ENCODE data around the gene METAP1D. TPM values are rescaled to one million over a fixed set of nuclear protein-coding genes. Genes with fewer than 3 reads are reported as not detected.
A peak's percentile ranks its signal among the peaks of the same experiment; 100 is the strongest.

METAP1D gene
- total RNA-seq, 4 donors from 2014 or later, result 0.75 to 6.4 (median 3.6) TPM

DNA sequence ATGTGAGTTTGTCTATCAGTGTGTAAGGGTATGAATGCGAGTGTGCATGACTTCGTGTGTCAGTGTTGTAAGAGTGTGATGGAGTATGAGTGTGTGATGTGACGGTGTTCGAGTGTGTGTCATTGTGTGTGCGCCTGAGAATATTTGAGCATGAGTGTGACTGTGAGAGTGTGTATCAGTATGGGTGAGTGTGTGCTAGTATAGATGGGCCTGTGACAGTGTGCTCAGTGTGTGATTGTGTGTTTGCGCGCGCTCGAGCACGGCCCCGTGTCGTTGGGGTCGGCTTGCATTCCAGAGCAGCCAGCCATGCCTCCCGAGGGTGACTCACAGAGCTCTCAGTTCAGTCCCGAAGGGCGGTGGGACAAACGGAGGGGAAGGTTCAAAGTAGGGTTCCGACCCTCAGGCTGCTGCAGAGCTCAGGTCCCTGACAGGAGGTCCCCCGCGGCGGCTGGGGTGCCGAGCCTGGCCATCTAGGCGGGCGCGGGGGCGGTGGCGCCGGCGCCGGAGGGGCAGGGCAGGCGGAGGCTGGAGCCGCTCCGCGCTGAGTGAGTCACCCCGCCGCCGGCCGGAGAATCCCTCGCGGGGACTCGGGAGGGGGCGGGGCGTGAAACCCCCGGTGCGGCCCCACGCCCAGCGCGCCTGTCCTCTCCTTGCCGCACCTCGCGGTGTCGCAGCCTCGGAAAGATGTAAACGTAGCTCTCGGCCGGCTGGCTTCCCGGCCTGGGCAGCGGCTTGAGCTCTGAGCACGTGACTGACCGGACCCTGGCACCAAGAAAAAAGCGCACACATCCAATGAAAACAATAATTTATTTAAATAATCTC lies 99.1 kb downstream of the METAP1D start:
- Histone ChIP-seq H3K4me3 (peak overlapping the region in 2 of 4 donors; percentile 14 to 36), H3K4me1 (peaks cover 47 to 85% (median 78%) of the 10 kb centered on the region in 4 donors), H3K9me3 (no peaks in the 10 kb centered on the region), H3K27me3 (peaks cover 100% of the 10 kb centered on the region), H3K36me3 (no peaks in the 10 kb centered on the region), H3K27ac (no peak overlapping the region)
- intact Hi-C loops (cut with DNase I; ENCODE audit: low total_unique reads), result no loop called here
- in situ Hi-C loops (cut with MboI; ENCODE audit: low pct_ligation_motif_present in 1 of 4, low pct_unique_long_range_greater_than_20kb in 1 of 4, low sequenced_read_pairs in 3 of 4), result no loop called here
- peak; percentile 34 for DNase-seq
- TF ChIP-seq, protein P1, sequence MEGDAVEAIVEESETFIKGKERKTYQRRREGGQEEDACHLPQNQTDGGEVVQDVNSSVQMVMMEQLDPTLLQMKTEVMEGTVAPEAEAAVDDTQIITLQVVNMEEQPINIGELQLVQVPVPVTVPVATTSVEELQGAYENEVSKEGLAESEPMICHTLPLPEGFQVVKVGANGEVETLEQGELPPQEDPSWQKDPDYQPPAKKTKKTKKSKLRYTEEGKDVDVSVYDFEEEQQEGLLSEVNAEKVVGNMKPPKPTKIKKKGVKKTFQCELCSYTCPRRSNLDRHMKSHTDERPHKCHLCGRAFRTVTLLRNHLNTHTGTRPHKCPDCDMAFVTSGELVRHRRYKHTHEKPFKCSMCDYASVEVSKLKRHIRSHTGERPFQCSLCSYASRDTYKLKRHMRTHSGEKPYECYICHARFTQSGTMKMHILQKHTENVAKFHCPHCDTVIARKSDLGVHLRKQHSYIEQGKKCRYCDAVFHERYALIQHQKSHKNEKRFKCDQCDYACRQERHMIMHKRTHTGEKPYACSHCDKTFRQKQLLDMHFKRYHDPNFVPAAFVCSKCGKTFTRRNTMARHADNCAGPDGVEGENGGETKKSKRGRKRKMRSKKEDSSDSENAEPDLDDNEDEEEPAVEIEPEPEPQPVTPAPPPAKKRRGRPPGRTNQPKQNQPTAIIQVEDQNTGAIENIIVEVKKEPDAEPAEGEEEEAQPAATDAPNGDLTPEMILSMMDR (IDR thresholded peaks at IDR 0.05), result no peak
- TF ChIP-seq POLR2AphosphoS5 (IDR thresholded peaks at IDR 0.05), result peak in 1 of 3 donors; percentile 40
- 8 to 12% methylated on average over 11 to 31 of the region's 61 CpGs for WGBS, 2 donors (ENCODE audit: low coverage in 1 of 2)

DNA sequence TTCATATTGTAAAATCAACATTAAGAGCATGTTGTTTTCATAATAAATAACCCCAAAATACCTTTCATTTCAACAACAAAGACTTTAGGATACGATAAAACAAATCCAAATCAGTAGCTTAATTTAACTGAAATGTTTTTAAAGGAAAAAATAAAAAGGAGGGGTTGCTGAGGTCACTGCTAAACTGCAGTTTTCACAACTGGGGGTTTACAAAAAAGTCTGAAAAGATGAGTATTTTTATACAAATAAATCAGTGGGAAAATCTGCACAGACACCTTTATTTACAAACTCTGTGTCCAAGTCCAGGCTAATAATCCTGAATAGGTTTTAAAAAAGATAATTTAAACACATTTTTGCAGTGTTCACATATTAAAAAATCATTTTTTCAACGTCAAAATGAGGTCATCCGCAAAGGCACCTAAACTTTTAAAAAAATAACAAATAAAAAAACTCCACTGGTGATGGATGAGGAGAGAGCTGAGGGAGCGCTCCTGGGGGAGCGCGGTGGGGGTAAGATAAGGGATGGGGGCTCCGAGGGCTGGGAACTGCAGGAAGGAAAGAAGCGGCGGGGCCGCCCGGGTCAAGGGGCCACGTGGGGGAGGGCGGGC lies 99.8 kb downstream of the METAP1D start:
- intact Hi-C loops (cut with DNase I; ENCODE audit: low total_unique reads), result loop anchor here (5.0 to 10.0 kb wide), 2 partner anchors 395 to 1303 kb away; no protein-coding TSS in a partner anchor
- peak overlapping the region in 1 of 4 donors; percentile 36 for H3K4me3 ChIP-seq
- in situ Hi-C loops (cut with MboI; ENCODE audit: low pct_ligation_motif_present in 1 of 4, low pct_unique_long_range_greater_than_20kb in 1 of 4, low sequenced_read_pairs in 3 of 4), result loop anchor here (10.0 to 25.0 kb wide), 4 partner anchors 287 to 512 kb away; no protein-coding TSS in a partner anchor
- no peaks in the 10 kb centered on the region for H3K36me3 ChIP-seq
- no peak overlapping the region for H3K27ac ChIP-seq
- WGBS, 2 donors (ENCODE audit: low coverage in 1 of 2), result 4 to 7% methylated on average over 5 to 13 of the region's 13 CpGs
- TF ChIP-seq EP300 (IDR thresholded peaks at IDR 0.05; ENCODE audit: low read depth) (no peak), POLR2AphosphoS5 (IDR thresholded peaks at IDR 0.05) (peak in 1 of 3 donors; percentile 3)
- H3K9me3 ChIP-seq, result no peaks in the 10 kb centered on the region
- H3K27me3 ChIP-seq, result peaks cover 100% of the 10 kb centered on the region
- peaks cover 44 to 83% (median 75%) of the 10 kb centered on the region in 4 donors for H3K4me1 ChIP-seq
- DNase-seq, result no peak

DNA sequence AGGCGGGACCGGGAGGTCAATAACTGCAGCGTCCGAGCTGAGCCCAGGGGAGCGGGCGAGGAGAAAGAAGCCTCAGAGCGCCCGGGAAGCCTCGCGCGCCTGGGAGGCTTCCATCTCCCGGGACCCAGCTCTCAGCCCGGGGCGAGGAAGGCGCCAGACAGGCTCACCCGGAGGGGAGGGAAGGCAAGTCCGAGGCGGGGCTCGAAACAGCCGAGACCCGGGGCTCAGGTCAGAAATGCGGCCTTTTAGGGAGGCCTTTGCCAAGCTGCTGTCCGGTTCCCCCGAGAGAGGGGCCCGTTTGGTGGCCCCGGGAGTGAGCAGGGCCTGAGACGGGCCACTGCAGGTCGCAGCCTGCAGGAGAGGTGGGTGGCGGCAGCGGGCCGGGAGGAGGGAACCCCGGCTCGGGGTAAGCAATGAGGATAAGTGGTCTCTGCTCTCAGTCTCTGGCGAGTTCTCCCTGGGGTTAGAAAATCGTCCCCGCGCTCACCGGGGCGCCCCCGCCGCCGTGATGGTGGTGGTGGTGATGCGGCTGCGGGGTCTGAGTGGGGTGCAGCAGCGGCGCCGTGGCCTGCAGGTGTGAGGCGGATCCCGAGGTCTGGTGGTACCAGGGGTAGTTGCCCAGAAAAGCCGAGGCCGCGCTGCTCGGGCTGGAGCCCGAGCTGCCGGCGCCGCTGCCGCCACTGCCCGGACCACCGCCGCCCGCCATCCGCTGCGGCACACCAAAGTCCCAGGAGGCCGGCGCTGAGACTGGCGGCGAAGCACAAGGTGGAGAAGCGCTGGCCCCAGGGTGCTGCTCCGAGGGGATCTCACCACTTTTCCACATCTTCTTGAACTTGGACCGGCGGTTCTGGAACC lies 100.6 kb downstream of the METAP1D start:
- WGBS, 2 donors (ENCODE audit: low coverage in 1 of 2), result 7% methylated on average over 63 of the region's 72 CpGs; no CpG with 5 or more reads in 1 of the 2 donors
- intact Hi-C loops (cut with DNase I; ENCODE audit: low total_unique reads) (loop anchor here (5.0 to 10.0 kb wide), 2 partner anchors 396 to 1302 kb away; no protein-coding TSS in a partner anchor), in situ Hi-C loops (cut with MboI; ENCODE audit: low pct_ligation_motif_present in 1 of 4, low pct_unique_long_range_greater_than_20kb in 1 of 4, low sequenced_read_pairs in 3 of 4) (loop anchor here (10.0 to 25.0 kb wide), 4 partner anchors 288 to 513 kb away; no protein-coding TSS in a partner anchor)
- no peak for DNase-seq
- Histone ChIP-seq H3K4me1 (peaks cover 37 to 76% (median 67%) of the 10 kb centered on the region in 4 donors), H3K36me3 (no peaks in the 10 kb centered on the region), H3K27me3 (peaks cover 100% of the 10 kb centered on the region), H3K27ac (no peak overlapping the region), H3K9me3 (no peaks in the 10 kb centered on the region), H3K4me3 (peak overlapping the region in 1 of 4 donors; percentile 5)
- TF ChIP-seq, protein P1 (IDR thresholded peaks at IDR 0.05), result no peak
- TF ChIP-seq POLR2AphosphoS5 (IDR thresholded peaks at IDR 0.05), result no peak

DNA sequence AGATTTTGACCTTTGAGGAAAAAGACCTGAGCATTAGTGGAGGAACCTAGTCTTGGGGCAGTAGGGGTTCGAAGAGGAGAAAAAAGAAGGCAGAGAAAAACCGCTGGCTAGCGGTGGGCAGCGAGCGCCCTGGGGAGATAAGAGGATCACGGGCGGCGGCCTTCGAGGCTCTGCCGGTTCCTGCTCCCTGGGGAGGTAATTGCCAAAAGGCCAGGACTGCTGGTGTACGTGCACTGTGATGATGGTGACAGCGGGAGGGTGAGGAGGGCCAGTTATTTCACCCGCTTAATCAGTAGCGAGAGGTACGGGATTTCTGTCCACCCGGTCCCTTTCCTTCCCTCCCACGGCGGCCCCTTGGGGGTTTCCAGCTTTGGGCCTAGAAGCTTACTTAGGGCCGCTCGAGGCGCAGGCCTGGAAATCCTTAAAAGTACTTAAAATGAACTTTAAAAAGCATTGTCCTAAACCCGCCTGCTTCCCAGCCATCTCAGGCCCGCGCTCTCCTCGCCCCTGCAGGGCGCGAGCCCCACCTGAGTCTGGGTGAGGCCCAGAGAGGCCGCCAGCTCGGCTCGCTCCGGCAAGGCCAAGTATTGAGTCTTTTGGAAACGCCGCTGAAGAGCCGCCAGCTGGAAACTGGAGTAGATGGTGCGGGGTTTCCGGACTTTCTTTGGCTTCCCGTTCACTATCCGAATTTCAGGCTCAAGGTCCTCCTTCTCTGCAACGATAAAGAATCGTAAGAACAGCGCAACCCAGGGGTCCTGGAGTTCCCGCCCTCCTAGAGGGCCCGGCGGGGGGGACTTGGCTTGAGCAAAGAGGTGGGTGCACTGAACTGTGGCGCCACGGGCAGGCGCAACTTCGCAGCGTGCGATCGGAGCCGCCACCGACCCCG lies 101.4 kb downstream of the METAP1D start:
- Histone ChIP-seq H3K4me3 (peak overlapping the region in 2 of 4 donors; percentile 6 to 63), H3K27ac (no peak overlapping the region), H3K9me3 (no peaks in the 10 kb centered on the region), H3K36me3 (no peaks in the 10 kb centered on the region), H3K27me3 (peaks cover 100% of the 10 kb centered on the region), H3K4me1 (peaks cover 30 to 72% (median 61%) of the 10 kb centered on the region in 4 donors)
- no peak for DNase-seq
- intact Hi-C loops (cut with DNase I; ENCODE audit: low total_unique reads), result loop anchor here (5.0 to 10.0 kb wide), 2 partner anchors 396 to 1301 kb away; no protein-coding TSS in a partner anchor
- TF ChIP-seq, protein P1 (IDR thresholded peaks at IDR 0.05), result no peak
- TF ChIP-seq POLR2AphosphoS5 (IDR thresholded peaks at IDR 0.05), result no peak
- no peak for TF ChIP-seq POLR2A (IDR thresholded peaks at IDR 0.05)
- 5 to 8% methylated on average over 8 to 54 of the region's 54 CpGs for WGBS, 2 donors (ENCODE audit: low coverage in 1 of 2)
- in situ Hi-C loops (cut with MboI; ENCODE audit: low pct_ligation_motif_present in 1 of 4, low pct_unique_long_range_greater_than_20kb in 1 of 4, low sequenced_read_pairs in 3 of 4), result loop anchor here (10.0 to 25.0 kb wide), 4 partner anchors 289 to 514 kb away; no protein-coding TSS in a partner anchor
